GM12891 (cell line): ENCODE measurements around the gene PTPRN2.
"Not testable (repeated sequence)": the region's sequence is repeated elsewhere in the genome, so short reads cannot be mapped to it uniquely, and the experiment has no call there.

Experiments used
- DNase-seq: peaks from one replicate; pipeline ENCODE4 v3.0.0; 2011; ENCODE audit warnings: low spot score; ENCODE audit not compliant: insufficient read length
- FAIRE-seq: peaks from 2 replicates; lab custom pipeline; 2011; peaks lifted over from hg19 to GRCh38; lab: Jason Lieb, UNC
- PAX5 ChIP-seq: IDR thresholded peaks from 2 replicates; pipeline ENCODE4 v1.6.1; 2011; ENCODE audit warnings: low read length, moderate library complexity, mild to moderate bottlenecking; ENCODE audit not compliant: insufficient read depth, severe bottlenecking
- POLR2A ChIP-seq: IDR thresholded peaks from 2 replicates; pipeline ENCODE4 v1.6.1; 2011; ENCODE audit warnings: low read depth, low read length, control low read depth
- POLR2AphosphoS5 ChIP-seq: IDR thresholded peaks from 2 replicates; pipeline ENCODE4 v1.6.1; 2011; ENCODE audit warnings: low read depth, low read length, control low read depth
- POU2F2 ChIP-seq: IDR thresholded peaks from 2 replicates; pipeline ENCODE4 v1.6.1; 2011; ENCODE audit warnings: low read depth, mild to moderate bottlenecking, control low read depth, low read length, moderate library complexity
- SPI1 ChIP-seq: IDR thresholded peaks from 2 replicates; pipeline ENCODE4 v1.6.1; 2011; ENCODE audit warnings: low read depth, low read length, control low read depth
- TAF1 ChIP-seq: IDR thresholded peaks from 2 replicates; pipeline ENCODE4 v1.6.1; 2011; ENCODE audit warnings: low read depth, low read length, control low read depth

PTPRN2 gene

DNA sequence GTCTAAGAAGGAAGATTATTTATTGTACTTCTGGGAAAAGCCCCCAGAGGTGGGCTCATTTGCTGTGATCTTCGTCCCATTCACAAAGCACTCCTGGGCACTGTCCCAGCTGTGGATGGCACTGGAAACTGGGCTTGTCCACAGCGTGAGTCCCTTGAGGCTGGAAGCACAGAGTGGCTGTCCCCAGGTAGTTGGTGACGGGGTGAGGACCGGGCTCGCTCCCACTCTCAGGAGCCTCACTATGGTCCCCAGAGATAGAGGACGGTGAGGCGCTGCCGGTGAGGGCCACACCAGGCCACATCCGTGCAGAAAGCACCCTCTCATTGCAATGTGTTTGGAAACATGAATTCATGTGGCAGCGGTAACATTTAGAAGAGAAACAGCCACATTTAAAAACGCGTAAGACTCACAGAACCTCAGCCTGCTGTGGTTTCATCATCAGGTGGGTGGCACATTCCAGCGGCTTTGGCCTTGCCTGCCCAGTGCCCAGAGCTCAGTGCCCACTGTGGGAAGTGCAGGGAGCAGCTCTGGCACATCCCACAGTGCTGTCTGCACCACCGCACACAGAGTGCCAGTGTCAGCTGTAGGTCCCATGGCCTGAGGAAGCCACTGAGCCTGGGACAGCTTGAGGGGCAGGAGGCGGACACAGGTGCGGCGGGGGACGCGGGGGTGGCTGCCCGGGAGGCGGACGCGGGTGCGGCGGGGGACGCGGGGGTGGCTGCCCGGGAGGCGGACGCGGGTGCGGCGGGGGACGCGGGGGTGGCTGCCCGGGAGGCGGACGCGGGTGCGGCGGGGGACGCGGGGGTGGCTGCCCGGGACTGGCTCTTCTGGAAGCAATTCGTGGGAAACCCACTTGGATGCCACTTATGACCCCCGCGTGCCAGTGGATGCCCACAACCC lies 801.0 kb downstream of the PTPRN2 start:
- FAIRE-seq (no peak), DNase-seq (no peak)
- TF ChIP-seq POLR2AphosphoS5: no peak
- no peak for TF ChIP-seq PAX5
- no peak for TF ChIP-seq POU2F2
- TF ChIP-seq POLR2A: no peak
- no peak for TF ChIP-seq SPI1
- no peak for TF ChIP-seq TAF1

DNA sequence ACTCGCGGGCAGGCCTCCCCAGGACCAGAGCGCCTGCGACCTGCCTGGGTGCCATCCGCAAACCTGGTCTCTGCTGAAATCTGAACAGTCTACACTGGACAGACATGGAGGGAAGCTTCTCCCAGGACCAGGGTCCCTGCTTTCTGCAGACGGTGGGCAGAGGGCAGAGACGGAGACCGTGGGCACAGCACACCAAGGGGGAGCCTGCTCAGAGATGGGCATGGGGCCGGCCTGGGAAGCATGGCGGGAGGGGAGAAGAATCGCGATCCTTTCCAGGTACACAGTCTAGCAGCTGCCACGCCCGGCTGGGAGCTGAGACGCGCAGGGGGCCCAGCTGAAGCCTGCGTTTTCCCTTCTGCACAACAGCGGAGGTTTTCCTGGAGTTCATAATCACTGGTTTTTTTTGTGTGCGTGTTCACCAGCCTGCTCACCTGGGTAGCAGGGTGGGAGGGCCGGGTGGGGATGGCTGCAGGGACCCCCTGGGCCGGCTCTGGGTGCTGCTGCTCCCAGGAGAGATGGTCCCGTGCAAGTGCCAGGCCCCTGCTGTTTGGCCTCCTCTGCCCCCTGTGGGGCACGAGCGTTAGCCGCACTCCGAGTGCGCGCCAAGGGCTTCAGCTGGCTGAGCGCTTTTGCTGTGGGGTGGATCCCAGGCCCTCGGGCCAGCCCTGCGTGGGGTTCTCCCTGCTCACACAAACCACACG lies 802.0 kb downstream of the PTPRN2 start:
- DNase-seq: no peak
- TF ChIP-seq PAX5 (no peak), POLR2A (no peak), POU2F2 (no peak), SPI1 (no peak), TAF1 (no peak), POLR2AphosphoS5 (no peak)

DNA sequence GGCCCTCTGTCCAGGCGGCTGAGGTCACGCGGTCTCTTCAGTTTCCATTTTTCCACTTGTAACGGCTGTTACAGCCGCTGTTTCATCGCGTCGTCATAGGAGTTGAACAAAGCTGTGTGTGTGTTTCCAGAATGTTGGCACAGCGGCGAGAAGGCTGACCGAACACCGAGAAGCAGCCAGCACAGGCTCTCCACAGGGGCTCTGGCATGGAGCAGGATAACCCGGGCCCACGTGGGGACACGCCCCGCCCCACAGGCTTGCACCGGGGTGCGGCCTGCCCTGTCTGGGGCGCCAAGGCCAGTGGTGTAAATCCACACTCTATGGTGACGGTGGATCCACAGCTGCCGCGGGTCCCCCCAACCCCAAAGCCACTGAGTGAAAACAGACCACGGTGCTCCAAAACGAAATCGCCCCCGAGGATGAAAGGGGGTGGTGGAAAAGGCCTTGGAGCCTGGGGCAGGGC lies 802.6 kb downstream of the PTPRN2 start:
- TF ChIP-seq TAF1 (no peak), PAX5 (no peak), POLR2AphosphoS5 (no peak), POU2F2 (no peak), POLR2A (no peak), SPI1 (no peak)
- no peak for FAIRE-seq

More for the DNA sequence above, 802.0 kb downstream of the PTPRN2 start:
- FAIRE-seq: no peak

DNA sequence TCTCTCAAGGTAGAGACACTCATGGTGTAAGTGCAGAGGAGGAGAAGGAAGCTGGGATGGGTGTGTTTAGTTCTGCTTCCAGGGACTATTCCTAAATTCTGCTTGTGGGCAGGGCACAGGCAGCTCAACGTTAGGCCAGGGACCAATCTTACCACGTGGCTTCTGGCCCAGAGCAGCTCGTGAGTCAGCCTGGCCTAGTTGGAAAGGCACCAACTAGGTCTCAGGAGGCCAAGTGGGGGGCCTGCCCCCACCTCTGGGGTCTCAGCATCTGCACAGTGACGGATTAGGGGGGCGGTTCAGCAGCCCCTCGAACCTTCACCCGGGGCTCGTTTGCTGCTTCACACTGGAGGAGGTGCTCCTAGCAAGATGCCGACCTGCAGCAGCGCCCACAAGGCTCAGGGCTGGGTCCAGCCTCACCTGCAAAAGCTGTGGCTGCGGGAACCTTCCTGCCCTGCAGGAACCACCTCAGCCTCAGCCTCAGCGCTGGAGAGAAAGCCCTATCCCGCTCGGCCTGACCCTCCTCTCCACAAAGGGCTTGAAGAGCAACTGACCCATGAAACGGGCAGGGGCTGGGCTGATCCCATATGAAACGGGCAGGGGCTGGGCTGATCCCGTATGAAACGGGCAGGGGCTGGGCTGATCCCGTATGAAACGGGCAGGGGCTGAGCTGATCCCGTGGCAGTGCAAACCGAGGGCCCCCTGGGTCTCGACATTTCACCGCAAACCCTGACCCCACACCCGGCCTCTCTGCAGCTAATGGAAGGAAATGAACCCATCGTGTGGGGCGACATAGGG lies 803.4 kb downstream of the PTPRN2 start:
- DNase-seq: no peak
- FAIRE-seq: no peak
- no peak for TF ChIP-seq TAF1
- no peak for TF ChIP-seq POLR2A
- TF ChIP-seq SPI1: no peak
- TF ChIP-seq PAX5: no peak
- no peak for TF ChIP-seq POU2F2
- TF ChIP-seq POLR2AphosphoS5: no peak

More for the DNA sequence above, 802.6 kb downstream of the PTPRN2 start:
- no peak for DNase-seq

DNA sequence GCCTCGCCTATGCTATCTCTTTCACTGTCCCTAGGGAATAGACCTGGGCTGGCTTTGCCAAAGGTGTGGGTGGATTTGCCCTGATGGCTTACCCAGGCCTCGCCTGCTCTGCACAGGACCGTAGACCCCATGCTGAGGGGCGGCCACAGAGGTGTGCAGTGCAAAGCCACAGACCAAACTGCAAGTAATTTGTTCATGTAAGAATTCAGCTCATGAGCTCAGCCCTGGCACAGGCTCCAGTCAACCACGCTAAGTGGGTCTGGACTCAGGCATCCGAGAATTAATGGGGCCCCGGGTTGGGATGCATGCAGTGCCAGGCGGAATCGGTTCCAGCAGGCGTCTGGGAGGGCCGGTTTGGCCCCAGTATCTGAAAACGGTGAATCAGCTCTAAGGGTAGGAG lies 805.6 kb downstream of the PTPRN2 start:
- DNase-seq (no peak), FAIRE-seq (no peak)
- TF ChIP-seq POLR2AphosphoS5: no peak
- no peak for TF ChIP-seq PAX5
- TF ChIP-seq TAF1: no peak
- TF ChIP-seq POLR2A: no peak
- no peak for TF ChIP-seq SPI1
- TF ChIP-seq POU2F2: no peak

DNA sequence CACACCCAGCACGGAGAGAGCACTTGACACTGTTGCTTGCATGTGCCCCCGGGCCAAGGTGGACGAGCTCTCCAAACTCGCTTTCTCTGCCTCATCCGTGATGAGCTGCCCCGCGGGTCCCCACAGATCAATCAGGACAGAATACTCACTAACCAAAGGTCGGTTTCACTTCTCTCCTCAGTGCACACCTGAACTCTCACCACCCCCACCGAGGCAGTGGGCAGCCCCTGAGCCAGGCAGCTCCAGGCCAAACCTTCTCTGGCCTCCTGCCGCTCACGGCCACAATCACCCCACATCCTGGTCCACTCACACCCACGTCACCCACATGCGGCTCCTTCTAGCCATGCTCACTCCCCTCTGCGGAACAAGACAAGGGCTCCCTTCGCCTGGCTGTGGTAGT lies 806.9 kb downstream of the PTPRN2 start:
- no peak for TF ChIP-seq TAF1
- TF ChIP-seq SPI1: no peak
- FAIRE-seq: no peak

DNA sequence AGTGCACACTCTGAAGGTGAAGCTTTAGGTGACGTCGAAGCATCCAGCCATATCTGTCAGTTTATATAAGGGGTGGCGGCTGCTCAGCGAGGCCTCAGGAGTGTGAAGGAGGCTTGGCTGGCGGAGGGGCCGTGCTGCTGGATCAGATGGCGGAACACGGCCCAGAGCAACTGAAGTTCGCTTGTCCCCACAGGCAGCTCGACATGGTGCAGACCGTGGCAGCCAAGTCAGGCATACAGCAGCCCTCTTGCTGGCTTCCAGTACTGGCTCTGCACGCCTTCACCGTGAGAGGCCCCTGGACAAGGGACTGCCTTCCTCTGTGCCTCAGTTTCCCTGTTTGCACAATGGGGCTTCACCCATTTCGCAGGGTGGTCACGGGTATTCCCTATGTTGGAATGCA lies 807.3 kb downstream of the PTPRN2 start:
- no peak for TF ChIP-seq POLR2A
- no peak for TF ChIP-seq SPI1
- TF ChIP-seq POU2F2: no peak
- no peak for TF ChIP-seq TAF1
- no peak for TF ChIP-seq POLR2AphosphoS5
- no peak for TF ChIP-seq PAX5
- DNase-seq: no peak
- FAIRE-seq: no peak

More for the DNA sequence above, 806.9 kb downstream of the PTPRN2 start:
- DNase-seq: no peak

DNA sequence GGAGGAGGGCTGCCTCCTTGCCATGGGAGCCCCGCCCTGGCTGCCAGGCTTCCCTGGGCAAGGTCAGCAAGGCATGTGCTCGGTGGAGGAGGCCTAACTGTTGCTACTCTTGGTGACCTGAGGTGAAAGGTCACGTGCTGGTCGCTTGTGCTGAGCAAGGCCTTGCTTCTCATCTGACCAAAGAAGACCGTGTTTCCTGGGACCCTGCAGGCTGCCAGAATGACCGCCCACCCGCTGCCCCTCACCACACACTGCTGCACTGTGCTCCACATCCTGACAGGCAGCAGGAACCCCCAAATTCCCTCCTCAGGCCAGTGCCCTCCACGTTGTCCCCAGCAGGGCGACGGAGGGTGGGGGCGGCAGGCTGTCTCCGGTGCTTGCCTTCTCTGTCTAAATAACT lies 808.4 kb downstream of the PTPRN2 start:
- DNase-seq: no peak
- TF ChIP-seq POLR2A: no peak
- TF ChIP-seq TAF1: no peak
- no peak for TF ChIP-seq POLR2AphosphoS5
- TF ChIP-seq PAX5: no peak
- no peak for TF ChIP-seq SPI1
- no peak for FAIRE-seq

DNA sequence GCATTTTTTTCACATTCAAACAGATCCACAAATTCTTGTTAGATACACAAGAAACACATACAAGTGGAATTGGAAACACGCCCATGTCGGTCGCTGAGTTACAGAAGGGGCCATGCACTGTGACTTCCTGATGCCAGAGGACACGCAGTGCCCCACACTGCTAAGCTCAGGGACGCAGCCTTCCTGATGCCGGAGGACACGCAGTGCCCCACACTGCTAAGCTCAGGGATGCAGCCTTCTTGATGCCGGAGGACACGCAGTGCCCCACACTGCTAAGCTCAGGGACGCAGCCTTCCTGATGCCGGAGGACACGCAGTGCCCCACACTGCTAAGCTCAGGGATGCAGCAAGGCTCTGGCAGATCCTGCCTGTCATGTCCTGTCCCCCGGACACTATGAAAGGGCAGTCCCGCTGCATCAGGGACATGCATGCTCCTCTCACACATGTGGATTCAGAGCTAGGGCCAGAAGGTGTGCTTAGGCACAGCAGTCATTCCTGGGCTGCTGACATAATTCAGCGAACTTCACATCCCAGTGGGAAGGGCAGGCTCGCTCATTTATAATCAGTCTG lies 810.3 kb downstream of the PTPRN2 start:
- not testable (repeated sequence) for FAIRE-seq, DNase-seq
